Adrenal gland (tissue), 5 donors: ENCODE measurements around the gene MINDY3.

Experiments used
- POLR2A ChIP-seq, 2 donors: fragments of 450-650 bp; IDR thresholded peaks; one replicate each; pipeline ENCODE4 v1.6.1; 2017; ENCODE audit warnings: antibody characterized with exemption in 2 of 2, mild to moderate bottlenecking in 2 of 2, moderate library complexity in 1 of 2
- TF ChIP-seq, protein P1 (sequence below), 6 experiments: fragments of 450-650 bp in 4 of 6; fragments of 200-600 bp in 2 of 6; sonication (generic) in 1 of 6; IDR thresholded peaks; 1 replicate in 5 of 6; 2 replicates in 1 of 6; pipeline versions ENCODE4 v1.5.1 to v1.8.0; 2016 to 2021; ENCODE audit warnings: antibody characterized with exemption in 6 of 6, mild to moderate bottlenecking in 2 of 6, moderate library complexity in 1 of 6
- donor health status: DM: no; HTN: no; CAD: no.

DNA sequence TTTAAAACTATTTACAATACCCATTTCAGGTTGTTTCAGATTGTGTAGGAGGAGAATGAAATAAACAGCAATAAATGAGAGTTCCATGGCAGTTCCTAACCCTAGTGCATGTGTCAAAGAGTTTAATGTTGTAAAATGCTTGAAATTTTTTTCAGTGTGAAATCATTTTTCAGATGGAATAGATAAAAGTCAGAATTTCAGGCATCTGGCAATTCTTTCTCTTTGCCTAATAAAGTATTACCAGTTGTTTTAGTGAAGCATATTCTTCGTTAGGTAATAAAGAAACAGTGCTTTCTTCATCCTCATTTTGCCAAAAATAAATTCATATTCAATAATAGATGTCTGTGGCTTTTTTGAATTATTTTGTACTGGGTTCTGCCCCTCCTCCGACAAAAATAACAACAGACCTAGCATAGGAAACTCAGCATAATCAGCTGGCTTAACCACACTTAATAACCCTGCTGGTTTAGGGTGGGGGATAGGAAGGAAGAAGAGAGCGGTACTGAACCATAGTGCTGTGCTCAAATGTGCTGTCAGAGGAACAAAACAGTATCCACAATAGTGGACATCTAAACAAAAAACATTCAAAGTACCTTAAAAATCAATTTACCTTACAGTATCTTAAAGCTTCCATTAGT is 39.1 kb downstream of the MINDY3 start:
- TF ChIP-seq, protein P1, sequence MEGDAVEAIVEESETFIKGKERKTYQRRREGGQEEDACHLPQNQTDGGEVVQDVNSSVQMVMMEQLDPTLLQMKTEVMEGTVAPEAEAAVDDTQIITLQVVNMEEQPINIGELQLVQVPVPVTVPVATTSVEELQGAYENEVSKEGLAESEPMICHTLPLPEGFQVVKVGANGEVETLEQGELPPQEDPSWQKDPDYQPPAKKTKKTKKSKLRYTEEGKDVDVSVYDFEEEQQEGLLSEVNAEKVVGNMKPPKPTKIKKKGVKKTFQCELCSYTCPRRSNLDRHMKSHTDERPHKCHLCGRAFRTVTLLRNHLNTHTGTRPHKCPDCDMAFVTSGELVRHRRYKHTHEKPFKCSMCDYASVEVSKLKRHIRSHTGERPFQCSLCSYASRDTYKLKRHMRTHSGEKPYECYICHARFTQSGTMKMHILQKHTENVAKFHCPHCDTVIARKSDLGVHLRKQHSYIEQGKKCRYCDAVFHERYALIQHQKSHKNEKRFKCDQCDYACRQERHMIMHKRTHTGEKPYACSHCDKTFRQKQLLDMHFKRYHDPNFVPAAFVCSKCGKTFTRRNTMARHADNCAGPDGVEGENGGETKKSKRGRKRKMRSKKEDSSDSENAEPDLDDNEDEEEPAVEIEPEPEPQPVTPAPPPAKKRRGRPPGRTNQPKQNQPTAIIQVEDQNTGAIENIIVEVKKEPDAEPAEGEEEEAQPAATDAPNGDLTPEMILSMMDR (IDR thresholded peaks at IDR 0.05): no peak
- no peak for TF ChIP-seq POLR2A (IDR thresholded peaks at IDR 0.05)
